HG03575 (cell line): Measurements from ENCODE around the gene ANKRD24.
"Not testable (repeated sequence)": the region's sequence is repeated elsewhere in the genome, so short reads cannot be mapped to it uniquely, and the experiment has no call there.

Experiments used
- ATAC-seq: cut with Tn5 transposase; IDR thresholded peaks from one replicate; pipeline ENCODE4 v1.9.1; 2021; ENCODE audit not compliant: unreplicated experiment, insufficient number of reproducible peaks, low FRiP score; ENCODE audit errors: extremely low read depth

ANKRD24 gene

GRCh38 chr19:4196009-4196408 lies 13.5 kb downstream of the ANKRD24 start:
- ATAC-seq, result no peak

- ATAC-seq, result no peak
Measured at GRCh38 chr19:4196587-4197148, 14.2 kb downstream of the ANKRD24 start.

DNA sequence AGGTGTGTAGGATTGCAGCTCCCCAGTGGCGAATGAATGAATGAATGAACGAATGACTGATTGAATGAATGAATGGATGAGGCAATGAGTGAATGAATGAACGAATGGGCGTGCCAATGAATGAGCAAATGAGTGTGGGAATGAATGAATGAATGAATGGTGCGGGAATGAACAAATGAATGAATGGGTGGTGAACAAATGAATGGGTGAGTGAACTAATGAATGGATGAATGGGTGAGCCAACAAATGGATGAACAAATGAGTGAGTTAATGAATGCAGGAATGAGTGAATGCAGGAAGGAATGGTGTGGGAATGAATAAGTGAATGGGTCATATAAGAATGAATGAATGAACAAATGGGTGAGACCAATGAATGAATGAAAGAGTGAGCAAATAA lies 14.7 kb downstream of the ANKRD24 start:
- ATAC-seq, result no peak

GRCh38 chr19:4197625-4198466 lies 15.4 kb downstream of the ANKRD24 start:
- ATAC-seq, result no peak

DNA sequence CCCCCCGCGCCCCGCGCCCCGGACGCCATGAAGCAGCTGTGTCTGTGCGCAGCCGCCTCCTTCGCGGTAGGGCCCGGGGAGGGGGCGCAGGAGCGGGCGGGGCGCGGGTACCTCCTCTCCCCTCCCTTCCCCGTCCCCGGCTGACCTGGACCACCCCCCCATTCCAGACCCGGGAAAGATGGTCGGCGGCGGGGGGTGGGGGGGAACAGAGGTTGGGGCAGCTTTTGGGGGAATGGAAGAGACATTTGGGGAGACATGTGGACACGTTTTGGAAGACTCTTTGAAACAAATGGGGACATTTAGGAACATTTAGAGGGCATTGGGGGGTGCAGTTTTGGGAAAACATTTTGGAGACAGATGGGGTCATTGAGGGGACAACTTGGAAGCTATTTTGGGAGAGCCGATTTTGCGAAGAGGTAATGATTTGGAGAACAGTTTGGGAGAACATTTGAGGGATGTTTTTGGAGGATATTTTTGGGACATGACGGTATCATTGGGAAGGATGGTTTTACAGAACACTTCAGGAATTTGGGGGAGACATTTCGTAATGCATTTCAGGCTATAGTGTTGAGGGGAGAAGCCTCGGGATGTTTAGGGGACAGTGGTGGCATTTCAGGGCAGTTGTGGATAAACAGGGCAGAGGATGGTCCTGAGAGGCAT lies 16.1 kb downstream of the ANKRD24 start:
- ATAC-seq, result no peak

- no peak for ATAC-seq
Measured at GRCh38 chr19:4199699-4200293, 17.3 kb downstream of the ANKRD24 start.

DNA sequence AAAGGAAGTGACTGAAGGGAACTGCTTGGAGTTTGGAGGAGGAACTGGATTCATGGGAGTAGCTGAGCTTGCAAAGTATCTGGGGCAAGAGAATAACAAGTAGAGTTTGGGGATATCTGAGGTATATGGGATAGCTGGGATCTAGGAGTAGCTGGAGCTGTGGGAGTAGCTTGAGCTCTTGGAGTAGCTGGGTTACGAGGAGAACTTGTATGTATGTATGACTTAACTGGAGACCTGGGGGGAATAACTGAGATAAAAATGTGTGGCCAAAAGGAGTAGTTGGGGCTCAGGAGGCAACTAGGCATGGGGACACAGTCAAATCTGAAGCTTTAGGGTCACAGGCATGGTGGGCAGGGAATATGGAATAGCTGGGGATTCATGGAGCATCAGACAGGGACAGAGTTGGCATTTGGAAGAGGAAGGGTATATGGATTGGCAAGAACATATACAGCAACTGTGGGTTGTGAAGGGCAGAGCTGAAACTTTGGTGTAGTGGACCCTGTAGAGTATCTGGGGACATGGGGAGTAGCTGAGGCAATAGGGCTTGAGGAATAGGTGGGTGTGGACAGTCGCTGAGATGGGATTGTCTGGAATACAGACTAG lies 18.6 kb downstream of the ANKRD24 start:
- ATAC-seq, result no peak

- ATAC-seq, result no peak
Measured at GRCh38 chr19:4201798-4202197, 19.3 kb downstream of the ANKRD24 start.

DNA sequence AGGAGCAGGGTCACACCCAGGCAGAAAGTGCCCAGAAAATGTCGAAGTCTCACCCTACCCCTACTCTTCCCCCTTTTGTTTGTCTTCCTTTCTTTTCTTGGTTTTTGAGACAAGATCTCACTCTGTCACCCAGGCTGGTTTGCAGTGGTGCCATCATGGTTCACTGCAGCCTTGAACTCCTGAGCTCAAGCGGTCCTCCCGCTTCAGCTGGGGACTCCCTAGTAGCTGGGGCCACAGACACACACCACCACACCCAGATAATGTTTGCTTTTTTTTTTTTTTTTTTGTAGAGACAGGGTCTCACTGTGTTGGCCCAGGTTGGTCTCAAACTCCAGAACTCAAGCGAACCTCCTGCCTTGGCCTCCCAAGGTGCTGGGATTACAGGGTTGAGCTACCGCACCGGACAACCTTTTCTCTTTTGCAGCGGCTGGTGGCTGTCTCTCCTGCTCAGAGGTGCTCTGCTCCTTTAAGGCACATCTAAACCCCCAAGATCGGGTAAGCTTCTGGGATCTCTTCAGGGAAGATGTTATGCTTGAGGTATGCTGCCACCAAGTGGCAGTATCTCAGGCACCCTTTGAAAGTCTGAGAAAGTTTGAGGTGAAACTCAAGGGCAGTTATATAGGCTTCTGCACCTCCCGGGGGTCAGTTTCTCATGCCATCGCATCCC lies 24.5 kb downstream of the ANKRD24 start:
- ATAC-seq, result no peak

DNA sequence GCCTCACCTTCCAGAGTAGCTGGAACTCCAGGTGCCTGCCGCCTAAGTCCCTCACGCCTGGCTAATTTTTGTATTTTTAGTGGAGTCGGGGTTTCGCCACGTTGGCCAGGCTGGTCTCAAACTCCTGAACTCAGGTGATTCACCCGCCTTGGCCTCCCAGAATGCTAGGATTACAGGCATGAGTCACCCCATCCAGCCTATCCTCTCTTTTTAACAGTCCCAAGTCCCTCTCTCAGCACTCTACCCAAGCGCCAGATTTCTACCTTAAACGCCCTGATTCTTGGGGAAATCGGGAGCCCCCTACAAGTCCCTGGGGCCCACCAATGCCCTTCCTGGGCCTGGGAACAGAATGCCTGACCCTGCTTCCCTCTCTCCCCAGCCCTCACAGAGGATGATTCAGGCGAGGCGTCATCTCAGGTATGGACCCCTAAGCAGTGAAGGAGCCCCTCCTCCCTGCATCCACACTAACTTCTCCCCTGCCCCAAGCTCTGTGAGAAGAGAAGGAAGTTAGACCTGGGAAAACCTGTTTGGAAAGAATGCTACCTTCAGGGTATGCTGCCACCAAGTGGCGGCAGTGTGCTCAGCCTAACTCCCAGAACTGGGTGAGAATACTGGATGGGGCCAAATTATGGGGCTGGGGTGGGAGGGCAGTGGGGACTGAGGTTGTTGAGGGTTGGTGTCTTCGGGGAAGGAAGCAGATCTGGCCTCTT lies 26.1 kb downstream of the ANKRD24 start:
- ATAC-seq, result no peak

GRCh38 chr19:4210166-4210731 lies 27.8 kb downstream of the ANKRD24 start:
- no peak for ATAC-seq

- no peak for ATAC-seq
Measured at GRCh38 chr19:4213116-4213515, 30.6 kb downstream of the ANKRD24 start.

GRCh38 chr19:4215807-4216206 lies 33.3 kb downstream of the ANKRD24 start:
- no peak for ATAC-seq

DNA sequence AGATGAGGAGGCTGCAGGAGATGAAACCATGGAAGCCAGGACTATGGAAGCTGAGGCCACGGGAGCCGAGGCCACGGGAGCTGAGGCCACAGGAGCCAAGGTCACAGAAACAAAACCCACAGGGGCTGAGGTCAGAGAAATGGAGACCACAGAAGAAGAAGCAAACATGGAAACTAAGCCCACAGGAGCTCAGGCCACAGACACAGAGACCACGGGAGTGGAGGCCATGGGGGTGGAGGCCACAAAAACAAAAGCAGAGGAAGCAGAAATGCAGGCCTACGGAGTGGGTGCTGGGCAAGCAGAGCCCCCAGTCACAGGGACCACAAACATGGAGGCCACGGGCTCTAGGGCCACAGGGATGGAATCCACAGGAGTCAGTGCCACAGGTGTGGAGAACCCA lies 34.4 kb downstream of the ANKRD24 start:
- ATAC-seq, result no peak

DNA sequence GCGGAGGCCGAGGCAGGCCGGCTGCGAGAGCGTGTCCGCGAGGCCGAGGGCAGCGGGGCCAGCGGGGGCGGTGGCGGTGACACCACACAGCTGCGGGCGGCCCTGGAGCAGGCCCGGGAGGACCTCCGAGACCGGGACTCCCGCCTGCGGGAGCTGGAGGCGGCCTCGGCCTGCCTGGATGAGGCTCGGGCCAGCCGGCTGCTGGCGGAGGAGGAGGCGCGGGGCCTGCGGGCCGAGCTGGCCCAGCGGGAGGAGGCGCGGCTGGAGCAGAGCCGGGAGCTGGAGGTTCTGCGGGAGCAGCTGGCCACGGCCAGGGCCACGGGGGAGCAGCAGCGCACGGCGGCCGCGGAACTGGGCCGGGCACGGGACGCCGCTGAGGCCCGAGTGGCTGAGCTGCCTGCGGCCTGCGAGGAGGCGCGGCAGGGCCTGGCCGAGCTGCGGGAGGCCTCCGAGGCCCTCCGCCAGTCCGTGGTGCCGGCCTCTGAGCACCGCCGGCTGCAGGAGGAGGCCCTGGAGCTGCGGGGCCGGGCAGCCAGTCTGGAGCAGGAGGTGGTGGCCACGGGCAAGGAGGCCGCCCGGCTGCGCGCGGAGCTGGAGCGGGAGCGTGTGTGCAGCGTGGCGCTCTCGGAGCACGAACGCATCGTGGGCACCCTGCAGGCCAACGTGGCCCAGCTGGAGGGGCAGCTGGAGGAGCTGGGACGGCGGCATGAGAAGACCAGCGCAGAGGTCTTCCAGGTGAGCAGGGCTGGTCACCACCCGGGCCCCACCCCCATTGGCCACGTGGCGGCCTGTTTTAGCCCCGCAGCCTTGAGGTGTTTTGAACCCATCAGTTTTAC lies 35.2 kb downstream of the ANKRD24 start:
- no peak for ATAC-seq

DNA sequence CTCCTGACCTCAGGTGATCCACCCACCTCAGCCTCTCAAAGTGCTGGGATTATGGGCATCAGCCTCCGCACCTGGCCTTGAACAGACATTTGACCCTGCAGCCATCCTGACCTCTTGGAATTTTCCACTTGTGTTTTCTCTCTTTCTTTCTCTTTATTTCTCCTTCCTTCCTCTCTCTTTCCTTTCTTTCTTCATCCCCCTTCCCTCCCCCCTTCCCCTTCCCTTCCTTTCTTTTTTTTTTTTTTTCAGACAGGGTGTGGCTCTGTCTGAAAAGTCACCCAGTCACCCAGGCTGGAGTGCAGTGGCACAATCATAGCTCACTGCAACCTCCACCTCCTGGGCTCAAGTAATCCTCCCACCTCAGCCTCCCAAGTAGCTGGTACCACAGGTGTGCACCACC lies 36.0 kb downstream of the ANKRD24 start:
- not testable (repeated sequence) for ATAC-seq

DNA sequence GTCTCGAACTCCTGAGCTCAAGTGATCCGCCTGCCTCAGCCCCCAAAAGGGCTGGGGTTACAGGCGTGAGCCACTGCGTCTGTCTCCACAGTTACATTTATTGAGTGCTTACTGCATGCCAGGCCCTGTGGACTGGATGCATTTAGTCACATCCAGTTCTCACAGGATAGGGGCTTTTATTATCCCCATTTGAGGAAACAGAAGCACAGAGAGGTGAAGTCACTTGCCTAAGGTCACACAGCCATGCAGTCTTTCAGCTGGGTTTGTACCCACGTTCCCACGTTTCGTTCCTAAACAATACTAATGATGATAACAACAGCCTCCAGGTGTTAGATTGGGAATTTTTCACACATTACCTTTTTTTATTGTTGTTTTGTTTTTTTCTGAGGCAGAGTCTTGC lies 37.7 kb downstream of the ANKRD24 start:
- no peak for ATAC-seq
